IMR-90 (cell line): ENCODE data around the gene OR4N5. TPM values are rescaled to one million over a fixed set of nuclear protein-coding genes. Genes with fewer than 3 reads are reported as not detected.

ENCODE experiments used
- ATAC-seq: fragments of 200-7000 bp; cut with Tn5 transposase; 2 replicates; pipeline ENCODE4 v1.9.1; 2020; ENCODE audit warnings: low read depth, mild to moderate bottlenecking, moderate library complexity
- BruUV-seq: library from RNA; stranded (reverse); fragments of 400-500 nt; replicated peaks from 2 replicates; lab custom pipeline; 2021; lab: Mats Ljungman, UMichigan
- CTCF ChIA-PET: fragments of 300-600 bp; formaldehyde crosslinking; extraction: SDS; loops from one replicate; lab custom pipeline; 2021; ENCODE audit warnings: antibody characterized with exemption; lab: Yijun Ruan, JAX
- POLR2A ChIA-PET: fragments of 300-600 bp; sonication (Branson Sonifier 250); formaldehyde crosslinking; loops from one replicate; lab custom pipeline; 2022; ENCODE audit warnings: antibody characterized with exemption; ENCODE audit not compliant: unreplicated experiment; lab: Charles Lee
- DNase-seq: peaks from one replicate; pipeline ENCODE4 v3.0.0; 2013
- H2AFZ ChIP-seq: replicated peaks from 2 replicates; pipeline ENCODE3; 2013; ENCODE audit warnings: low read length, mild to moderate bottlenecking; ENCODE audit not compliant: poor library complexity
- H2AK5ac ChIP-seq: 2 replicates; pipeline ENCODE4 v1.6.1; 2013; ENCODE audit warnings: low read depth, low read length, inconsistent platforms
- H2AK9ac ChIP-seq: replicated peaks from 2 replicates; pipeline ENCODE3; 2013; ENCODE audit warnings: mild to moderate bottlenecking, low read depth, low read length, moderate library complexity; ENCODE audit not compliant: poor library complexity
- H2BK120ac ChIP-seq: 2 replicates; pipeline ENCODE4 v1.6.1; 2013; ENCODE audit warnings: low read depth, low read length, inconsistent platforms
- H2BK15ac ChIP-seq: 3 replicates; pipeline ENCODE4 v1.6.1; 2013; ENCODE audit warnings: low read depth, low read length, inconsistent platforms
- H2BK20ac ChIP-seq: 2 replicates; pipeline ENCODE4 v1.6.1; 2013; ENCODE audit warnings: low read depth, mild to moderate bottlenecking, inconsistent platforms, low read length, moderate library complexity
- H2BK5ac ChIP-seq: 2 replicates; pipeline ENCODE4 v1.6.1; 2013; ENCODE audit warnings: mild to moderate bottlenecking, low read depth, low read length, inconsistent platforms; ENCODE audit not compliant: poor library complexity, severe bottlenecking
- H3K14ac ChIP-seq: replicated peaks from 2 replicates; pipeline ENCODE4 v1.6.1; 2013; ENCODE audit warnings: low read depth, low read length, inconsistent platforms
- H3K18ac ChIP-seq: 2 replicates; pipeline ENCODE4 v1.6.1; 2013; ENCODE audit warnings: low read depth, low read length, control low read depth
- H3K23ac ChIP-seq: 2 replicates; pipeline ENCODE4 v1.6.1; 2013; ENCODE audit warnings: low read depth, low read length, inconsistent platforms
- H3K27ac ChIP-seq: 2 replicates; pipeline ENCODE4 v1.5.1; 2013; ENCODE audit warnings: mild to moderate bottlenecking, control low read depth, low read length; ENCODE audit not compliant: insufficient read depth
- H3K27me3 ChIP-seq: 2 replicates; pipeline ENCODE4 v1.6.1; 2013; ENCODE audit warnings: low read length; ENCODE audit not compliant: control insufficient read depth, insufficient read depth
- H3K36me3 ChIP-seq: 2 replicates; pipeline ENCODE4 v1.6.1; 2013; ENCODE audit warnings: low read length, mixed read lengths; ENCODE audit not compliant: control insufficient read depth, insufficient read depth
- H3K4ac ChIP-seq: 2 replicates; pipeline ENCODE4 v1.6.1; 2013; ENCODE audit warnings: low read depth, low read length, inconsistent platforms
- H3K4me1 ChIP-seq: 2 replicates; pipeline ENCODE4 v1.6.1; 2013; ENCODE audit warnings: low read length, mixed read lengths; ENCODE audit not compliant: control insufficient read depth, insufficient read depth
- H3K4me2 ChIP-seq: 2 replicates; pipeline ENCODE4 v1.6.1; 2013; ENCODE audit warnings: low read depth, mild to moderate bottlenecking, control low read depth, low read length, moderate library complexity
- H3K4me3 ChIP-seq: 2 replicates; pipeline ENCODE4 v1.5.1; 2013; ENCODE audit warnings: low read depth, mild to moderate bottlenecking, control low read depth, low read length, moderate library complexity; ENCODE audit not compliant: insufficient read depth
- H3K56ac ChIP-seq: 2 replicates; pipeline ENCODE4 v1.6.1; 2013; ENCODE audit warnings: low read length, inconsistent platforms; ENCODE audit not compliant: insufficient read depth; ENCODE audit errors: extremely low read depth
- H3K79me1 ChIP-seq, 2 experiments: 2 replicates each; pipeline ENCODE4 v1.6.1; 2013; ENCODE audit warnings: low read length in 2 of 2, inconsistent platforms in 1 of 2, low read depth in 1 of 2
- H3K9ac ChIP-seq: 2 replicates; pipeline ENCODE4 v1.6.1; 2013; ENCODE audit warnings: low read depth, low read length, control low read depth
- H3K9me1 ChIP-seq: 2 replicates; pipeline ENCODE4 v1.6.1; 2013; ENCODE audit warnings: low read length, inconsistent platforms; ENCODE audit not compliant: insufficient read depth
- H3K9me3 ChIP-seq: 2 replicates; pipeline ENCODE4 v1.6.1; 2013; ENCODE audit warnings: low read length; ENCODE audit not compliant: control insufficient read depth, insufficient read depth
- H4K20me1 ChIP-seq: 2 replicates; pipeline ENCODE4 v1.6.1; 2013; ENCODE audit warnings: low read length, inconsistent platforms; ENCODE audit not compliant: insufficient read depth
- H4K5ac ChIP-seq: 2 replicates; pipeline ENCODE4 v1.6.1; 2013; ENCODE audit warnings: mild to moderate bottlenecking, low read depth, low read length, control low read depth
- H4K8ac ChIP-seq, 2 experiments: 2 replicates each; pipeline ENCODE4 v1.6.1; 2013; ENCODE audit warnings: low read depth in 2 of 2, low read length in 2 of 2, control low read depth in 1 of 2, inconsistent platforms in 1 of 2
- H4K91ac ChIP-seq: 2 replicates; pipeline ENCODE4 v1.6.1; 2013; ENCODE audit warnings: low read depth, low read length, inconsistent platforms; ENCODE audit not compliant: insufficient read depth
- CHD1 ChIP-seq: IDR thresholded peaks from 2 replicates; pipeline ENCODE4 v1.6.1; 2012; ENCODE audit warnings: low read depth, low read length, improper control_type of control experiment
- FOS ChIP-seq: fragments of 150-350 bp; IDR thresholded peaks from 2 replicates; pipeline ENCODE4 v1.6.1; 2016; ENCODE audit warnings: low read depth, low read length
- MAFK ChIP-seq: IDR thresholded peaks from 2 replicates; pipeline ENCODE4 v1.6.1; 2012; ENCODE audit warnings: low read depth, low read length, improper control_type of control experiment
- MXI1 ChIP-seq: IDR thresholded peaks from 2 replicates; pipeline ENCODE4 v1.6.1; 2012; ENCODE audit warnings: low read depth, mild to moderate bottlenecking, low read length, moderate library complexity, borderline replicate concordance
- NFE2L2 ChIP-seq: fragments of 150-350 bp; IDR thresholded peaks from 2 replicates; pipeline ENCODE4 v1.6.1; 2016; ENCODE audit warnings: low read depth, mild to moderate bottlenecking, low read length
- RFX5 ChIP-seq: IDR thresholded peaks from 2 replicates; pipeline ENCODE4 v1.8.0; 2012; ENCODE audit warnings: low read depth, mild to moderate bottlenecking, low read length, moderate library complexity
- USF2 ChIP-seq: fragments of 150-350 bp; IDR thresholded peaks from 2 replicates; pipeline ENCODE4 v1.6.1; 2017; ENCODE audit warnings: mild to moderate bottlenecking, antibody characterized with exemption, low read length, low read depth
- WGBS, 2 experiments: methylation state at CpG; one replicate each; pipeline versions ENCODE4 v1.1.5 to v1.1.7; 2013; ENCODE audit warnings: missing lambda C conversion rate in 2 of 2; ENCODE audit not compliant: insufficient read length in 1 of 2; ENCODE audit errors: extremely low coverage in 2 of 2; 5-methylcytosine and 5-hydroxymethylcytosine counted together
- dilution Hi-C: fragments of 300-500 bp; cut with HindIII; formaldehyde crosslinking; loops from one replicate; pipeline ENCODE4 v1.14.3; 2018; ENCODE audit warnings: low sequenced_read_pairs; ENCODE audit not compliant: unreplicated experiment
- in situ Hi-C: fragments of 300-500 bp; cut with MboI; formaldehyde crosslinking; loops from 3 replicates; pipeline ENCODE4 v1.14.3; 2019; ENCODE audit warnings: low sequenced_read_pairs, inconsistent platforms, mixed read lengths
- intact Hi-C: fragments of 100-400 bp; cut with micrococcal nuclease; formaldehyde crosslinking; loops from 2 replicates; pipeline ENCODE4 v1.10.0; 2022
- polyA plus RNA-seq, 3 experiments: library from polyadenylated mRNA; depleted of rRNA; stranded (reverse); fragments of >200 nt; gene quantifications; 2 replicates each; pipeline ENCODE4 v1.2.3, GENCODE V29; 2012; ENCODE audit warnings: low replicate concordance in 1 of 3
- total RNA-seq: library from RNA; depleted of rRNA; stranded (reverse); fragments of >200 nt; gene quantifications from 2 replicates; pipeline ENCODE4 v1.2.3, GENCODE V29; 2012

Gene OR4N5
- total and polyA plus RNA-seq, 2 of the 4 experiments (the other 2 are of a cell fraction) = not detected

- dilution Hi-C loops = no loop called here
- Histone ChIP-seq H3K56ac (no peak overlapping the region), H3K4me3 (no peak overlapping the region), H2AK5ac (no peak overlapping the region), H3K9me1 (no peaks in the 10 kb centered on the region), H3K18ac (no peak overlapping the region), H3K27me3 (no peaks in the 10 kb centered on the region), H2AFZ (no peak overlapping the region), H2BK15ac (no peak overlapping the region), H3K14ac (no peak overlapping the region), H3K9me3 (peaks cover 9% of the 10 kb centered on the region; the same call in 1 of the 2 replicates), H2BK20ac (no peak overlapping the region), H3K27ac (no peak overlapping the region), H3K36me3 (no peaks in the 10 kb centered on the region), H3K9ac (no peak overlapping the region), H4K5ac (no peak overlapping the region), H4K8ac (no peak overlapping the region), H2BK5ac (no peak overlapping the region), H3K4me2 (no peak overlapping the region), H4K20me1 (no peaks in the 10 kb centered on the region), H2AK9ac (no peak overlapping the region), H3K79me1 (no peaks in the 10 kb centered on the region), H4K91ac (no peak overlapping the region), H2BK120ac (no peak overlapping the region), H3K4me1 (no peaks in the 10 kb centered on the region), H3K23ac (no peak overlapping the region), H3K4ac (no peak overlapping the region)
- no peak for TF ChIP-seq FOS
- TF ChIP-seq RFX5 = no peak
- no peak for TF ChIP-seq MXI1
- TF ChIP-seq NFE2L2 = no peak
- TF ChIP-seq MAFK = peak; percentile 26; the same call in 1 of the 2 replicates
- TF ChIP-seq USF2 = no peak
- no peak for TF ChIP-seq CHD1
- POLR2A ChIA-PET = no interaction called here
- BruUV-seq = no TSS peak
- ATAC-seq = no peak
- no CpG with 5 or more reads among the region's 1 CpG for WGBS, 2 experiments
- in situ Hi-C loops = no loop called here
- DNase-seq = no peak
- CTCF ChIA-PET = no interaction called here
- intact Hi-C loops = no loop called here
Measured at GRCh38 chr14:20116748-20117147, 21.9 kb upstream of the OR4N5 start.
